ENCODE results near the gene SLC13A3.

GRCh38 chr20:46626758-46627157 lies 24.5 kb downstream of the SLC13A3 start:
- no peak for TF ChIP-seq CTCF (conservative IDR thresholded peaks at IDR 0.05; ENCODE audit: low read length)
- no peak for TF ChIP-seq EZH2phosphoT487 (IDR thresholded peaks at IDR 0.05; ENCODE audit: borderline replicate concordance)
